HEK293T (cell line): ENCODE results near the gene FAM120B.

Experiments
- ARNT ChIP-seq: fragments of 450-650 bp; IDR thresholded peaks from 2 replicates; pipeline ENCODE4 v1.6.1; 2017; ENCODE audit warnings: mild to moderate bottlenecking
- BHLHE40 ChIP-seq: fragments of 450-650 bp; IDR thresholded peaks from 2 replicates; pipeline ENCODE4 v1.6.1; 2016; ENCODE audit warnings: mild to moderate bottlenecking, moderate library complexity, borderline replicate concordance
- CTBP1 ChIP-seq: fragments of 450-650 bp; IDR thresholded peaks from 2 replicates; pipeline ENCODE4 v1.6.1; 2016; ENCODE audit warnings: borderline replicate concordance
- ELF4 ChIP-seq: fragments of 450-650 bp; IDR thresholded peaks from 2 replicates; pipeline ENCODE4 v1.6.1; 2017; ENCODE audit warnings: antibody characterized with exemption
- FOXA1 ChIP-seq: fragments of 450-650 bp; IDR thresholded peaks from 2 replicates; pipeline ENCODE4 v1.6.1; 2016; ENCODE audit warnings: mild to moderate bottlenecking
- FOXK2 ChIP-seq: fragments of 450-650 bp; IDR thresholded peaks from 2 replicates; pipeline ENCODE4 v1.6.1; 2016; ENCODE audit warnings: mild to moderate bottlenecking
- FOXM1 ChIP-seq: fragments of 450-650 bp; IDR thresholded peaks from 2 replicates; pipeline ENCODE4 v1.6.1; 2017; ENCODE audit warnings: mild to moderate bottlenecking, borderline replicate concordance
- L3MBTL2 ChIP-seq: fragments of 450-650 bp; conservative IDR thresholded peaks from 2 replicates; pipeline ENCODE4 v1.6.1; 2016; ENCODE audit warnings: mild to moderate bottlenecking
- NFRKB ChIP-seq: fragments of 450-650 bp; IDR thresholded peaks from 2 replicates; pipeline ENCODE4 v1.6.1; 2016; ENCODE audit warnings: mild to moderate bottlenecking, moderate library complexity
- PKNOX1 ChIP-seq: fragments of 450-650 bp; IDR thresholded peaks from 2 replicates; pipeline ENCODE4 v1.6.1; 2016
- SP1 ChIP-seq: fragments of 450-650 bp; IDR thresholded peaks from 2 replicates; pipeline ENCODE4 v1.6.1; 2017
- SUZ12 ChIP-seq: fragments of 450-650 bp; IDR thresholded peaks from 2 replicates; pipeline ENCODE4 v1.6.1; 2016; ENCODE audit warnings: mild to moderate bottlenecking
- TARDBP ChIP-seq: fragments of 450-650 bp; IDR thresholded peaks from 2 replicates; pipeline ENCODE4 v1.6.1; 2016
- ZNF384 ChIP-seq: fragments of 450-650 bp; IDR thresholded peaks from 2 replicates; pipeline ENCODE4 v1.6.1; 2016

GRCh38 chr6:170292407-170293158 is 14.0 kb upstream of the FAM120B start:
- TF ChIP-seq NFRKB (no peak), SP1 (no peak), SUZ12 (no peak), PKNOX1 (no peak), FOXM1 (no peak), FOXK2 (no peak), CTBP1 (no peak), ARNT (no peak), L3MBTL2 (no peak), FOXA1 (no peak), TARDBP (no peak), BHLHE40 (no peak), ELF4 (no peak), ZNF384 (no peak)
